ENCODE data around the gene RSPH6A. TPM values are rescaled to one million over a fixed set of nuclear protein-coding genes. Genes with fewer than 3 reads are reported as not detected.
"Not testable (repeated sequence)": the region's sequence is repeated elsewhere in the genome, so short reads cannot be mapped to it uniquely, and the experiment has no call there.

RSPH6A gene
- total RNA-seq, 1 donor from 2014 or later, result 0.16 TPM

GRCh38 chr19:45800070-45800553 lies 15.0 kb downstream of the RSPH6A start:
- DNase-seq, result no peak

- not testable (repeated sequence) for DNase-seq
These were observed 15.6 kb downstream of the RSPH6A start for GRCh38 chr19:45799541-45799940.

- DNase-seq, result peak; percentile 17
These were observed 16.1 kb downstream of the RSPH6A start for GRCh38 chr19:45798995-45799517.

- no peak for DNase-seq
These were observed 20.5 kb downstream of the RSPH6A start for GRCh38 chr19:45794627-45795026.

- DNase-seq, result no peak
These were observed 21.2 kb downstream of the RSPH6A start for GRCh38 chr19:45793876-45794275.

GRCh38 chr19:45793178-45793564 lies 21.9 kb downstream of the RSPH6A start:
- no peak for DNase-seq

- DNase-seq, result peak; percentile 99
These were observed 22.5 kb downstream of the RSPH6A start, which contains the start of gene DMWD for GRCh38 chr19:45792470-45793177. Gene DMWD, minus strand, starts transcription at chr19:45792845. Its CDS starts 89 bp downstream, at chr19:45792756.

- DNase-seq, result no peak
These were observed 23.2 kb downstream of the RSPH6A start for GRCh38 chr19:45791744-45792469.

- no peak for DNase-seq
These were observed 24.2 kb downstream of the RSPH6A start for GRCh38 chr19:45790942-45791341.

GRCh38 chr19:45789035-45789786 lies 25.9 kb downstream of the RSPH6A start:
- DNase-seq, result no peak

- DNase-seq, result no peak
These were observed 28.6 kb downstream of the RSPH6A start for GRCh38 chr19:45786533-45786894.

GRCh38 chr19:45785781-45786532 lies 29.2 kb downstream of the RSPH6A start:
- no peak for DNase-seq

- no peak for DNase-seq
These were observed 30.0 kb downstream of the RSPH6A start for GRCh38 chr19:45785097-45785496.

- no peak for DNase-seq
These were observed 31.0 kb downstream of the RSPH6A start for GRCh38 chr19:45784096-45784495.

GRCh38 chr19:45782820-45783785 lies 32.0 kb downstream of the RSPH6A start:
- DNase-seq, result no peak

GRCh38 chr19:45782162-45782691 lies 32.9 kb downstream of the RSPH6A start, which contains the start of gene DMPK:
Gene DMPK, minus strand, starts transcription at chr19:45782490. Its CDS starts 138 bp downstream, at chr19:45782352.
- no peak for DNase-seq

GRCh38 chr19:45781214-45782161 lies 33.6 kb downstream of the RSPH6A start:
- DNase-seq, result no peak

GRCh38 chr19:45780448-45781213 lies 34.5 kb downstream of the RSPH6A start:
- DNase-seq, result no peak

Data from occipital lobe (tissue), 2 donors.